ENCODE measurements around the gene FOXS1. TPM values are rescaled to one million over a fixed set of nuclear protein-coding genes. Genes with fewer than 3 reads are reported as not detected.

Gene FOXS1
- total RNA-seq, 2 experiments from 2014 or later, result not detected

DNA sequence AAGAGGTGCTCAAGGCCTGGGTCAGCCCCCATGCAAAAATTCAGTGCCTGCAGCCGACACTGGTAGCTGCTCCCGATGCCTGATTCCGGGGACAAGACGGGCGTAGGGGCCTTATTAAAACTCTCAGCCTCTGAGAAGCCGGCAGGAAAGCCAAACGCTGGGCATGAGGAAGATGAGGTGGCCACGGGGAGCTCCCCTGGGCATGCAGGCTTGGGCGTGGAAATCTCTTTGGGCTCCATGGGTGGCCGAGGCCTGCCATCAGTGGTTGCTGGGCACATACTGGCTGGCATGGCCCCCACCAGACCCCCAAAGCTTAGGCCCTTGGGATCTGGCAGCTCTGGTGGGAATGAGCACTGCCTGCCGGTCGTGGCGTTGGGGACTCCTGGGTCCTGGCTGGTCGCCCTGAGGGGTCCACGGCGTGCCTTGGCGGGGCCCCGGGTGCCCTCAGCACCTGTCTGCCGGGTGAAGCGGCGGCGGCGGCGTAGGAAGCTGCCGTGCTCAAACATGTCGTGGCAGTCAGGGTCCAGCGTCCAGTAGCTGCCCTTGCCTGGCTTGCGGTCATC, 586 bp downstream of the FOXS1 start:
- Histone ChIP-seq H3K79me2 (ENCODE audit: insufficient read depth, low read depth, low read length) (no peaks in the 10 kb centered on the region), H4K20me1 (ENCODE audit: insufficient read depth, low read length) (no peaks in the 10 kb centered on the region), H3K9me3 (ENCODE audit: low read length) (no peaks in the 10 kb centered on the region), H3K4me3 (ENCODE audit: low read depth, low read length, poor library complexity, severe bottlenecking) (no peak overlapping the region), H3K27ac (ENCODE audit: low read depth, low read length, poor library complexity, severe bottlenecking) (no peak overlapping the region), H3K9me2 (ENCODE audit: insufficient read depth, low read length) (no peaks in the 10 kb centered on the region), H2AFZ (ENCODE audit: low read length) (no peak overlapping the region), H3K36me3 (ENCODE audit: insufficient read depth, low read length) (no peaks in the 10 kb centered on the region), H3K4me2 (ENCODE audit: low read length) (no peak overlapping the region), H3K4me1 (ENCODE audit: insufficient read depth, low read length, poor library complexity, severe bottlenecking) (peaks cover 13% of the 10 kb centered on the region)
- CTCF ChIA-PET (ENCODE audit: unreplicated experiment), result no interaction called here
- no peak for TF ChIP-seq EZH2phosphoT487 (IDR thresholded peaks at IDR 0.05; ENCODE audit: borderline replicate concordance, low read depth, low read length)
- TF ChIP-seq, protein P1, sequence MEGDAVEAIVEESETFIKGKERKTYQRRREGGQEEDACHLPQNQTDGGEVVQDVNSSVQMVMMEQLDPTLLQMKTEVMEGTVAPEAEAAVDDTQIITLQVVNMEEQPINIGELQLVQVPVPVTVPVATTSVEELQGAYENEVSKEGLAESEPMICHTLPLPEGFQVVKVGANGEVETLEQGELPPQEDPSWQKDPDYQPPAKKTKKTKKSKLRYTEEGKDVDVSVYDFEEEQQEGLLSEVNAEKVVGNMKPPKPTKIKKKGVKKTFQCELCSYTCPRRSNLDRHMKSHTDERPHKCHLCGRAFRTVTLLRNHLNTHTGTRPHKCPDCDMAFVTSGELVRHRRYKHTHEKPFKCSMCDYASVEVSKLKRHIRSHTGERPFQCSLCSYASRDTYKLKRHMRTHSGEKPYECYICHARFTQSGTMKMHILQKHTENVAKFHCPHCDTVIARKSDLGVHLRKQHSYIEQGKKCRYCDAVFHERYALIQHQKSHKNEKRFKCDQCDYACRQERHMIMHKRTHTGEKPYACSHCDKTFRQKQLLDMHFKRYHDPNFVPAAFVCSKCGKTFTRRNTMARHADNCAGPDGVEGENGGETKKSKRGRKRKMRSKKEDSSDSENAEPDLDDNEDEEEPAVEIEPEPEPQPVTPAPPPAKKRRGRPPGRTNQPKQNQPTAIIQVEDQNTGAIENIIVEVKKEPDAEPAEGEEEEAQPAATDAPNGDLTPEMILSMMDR (conservative IDR thresholded peaks at IDR 0.05; ENCODE audit: low read length), result no peak
- BruUV-seq (replicated peaks), result no TSS peak
- POLR2A ChIA-PET, result no interaction called here
- DNase-seq (ENCODE audit: low spot score), result no peak
- intact Hi-C loops (cut with micrococcal nuclease; ENCODE audit: unreplicated experiment), result no loop called here

GRCh38 chr20:31843881-31844280, 1.5 kb downstream of the FOXS1 start:
- Histone ChIP-seq H3K4me1 (ENCODE audit: insufficient read depth, low read length, poor library complexity, severe bottlenecking) (peaks cover 13% of the 10 kb centered on the region), H3K9me2 (ENCODE audit: insufficient read depth, low read length) (no peaks in the 10 kb centered on the region), H3K79me2 (ENCODE audit: insufficient read depth, low read depth, low read length) (no peaks in the 10 kb centered on the region), H4K20me1 (ENCODE audit: insufficient read depth, low read length) (no peaks in the 10 kb centered on the region), H3K9me3 (ENCODE audit: low read length) (no peaks in the 10 kb centered on the region), H2AFZ (ENCODE audit: low read length) (no peak overlapping the region), H3K36me3 (ENCODE audit: insufficient read depth, low read length) (no peaks in the 10 kb centered on the region), H3K27ac (ENCODE audit: low read depth, low read length, poor library complexity, severe bottlenecking) (no peak overlapping the region), H3K4me3 (ENCODE audit: low read depth, low read length, poor library complexity, severe bottlenecking) (no peak overlapping the region), H3K4me2 (ENCODE audit: low read length) (no peak overlapping the region)
- intact Hi-C loops (cut with micrococcal nuclease; ENCODE audit: unreplicated experiment), result no loop called here
- TF ChIP-seq EZH2phosphoT487 (IDR thresholded peaks at IDR 0.05; ENCODE audit: borderline replicate concordance, low read depth, low read length), result no peak
- TF ChIP-seq, protein P1 (conservative IDR thresholded peaks at IDR 0.05; ENCODE audit: low read length), result no peak
- ChIA-PET CTCF (ENCODE audit: unreplicated experiment) (no interaction called here), POLR2A (no interaction called here)
- BruUV-seq (replicated peaks), result no TSS peak
- no peak for DNase-seq (ENCODE audit: low spot score)

GRCh38 chr20:31843288-31843687, 2.1 kb downstream of the FOXS1 start:
- Histone ChIP-seq H3K4me1 (ENCODE audit: insufficient read depth, low read length, poor library complexity, severe bottlenecking) (peaks cover 13% of the 10 kb centered on the region), H3K4me3 (ENCODE audit: low read depth, low read length, poor library complexity, severe bottlenecking) (no peak overlapping the region), H3K79me2 (ENCODE audit: insufficient read depth, low read depth, low read length) (no peaks in the 10 kb centered on the region), H2AFZ (ENCODE audit: low read length) (no peak overlapping the region), H3K36me3 (ENCODE audit: insufficient read depth, low read length) (no peaks in the 10 kb centered on the region), H3K4me2 (ENCODE audit: low read length) (no peak overlapping the region), H3K9me3 (ENCODE audit: low read length) (no peaks in the 10 kb centered on the region), H3K27ac (ENCODE audit: low read depth, low read length, poor library complexity, severe bottlenecking) (no peak overlapping the region), H3K9me2 (ENCODE audit: insufficient read depth, low read length) (no peaks in the 10 kb centered on the region), H4K20me1 (ENCODE audit: insufficient read depth, low read length) (no peaks in the 10 kb centered on the region)
- CTCF ChIA-PET (ENCODE audit: unreplicated experiment), result interaction anchor here (0.5 kb wide), 1 partner anchor 10 kb away, joined by 5 read pairs; no protein-coding TSS in a partner anchor
- intact Hi-C loops (cut with micrococcal nuclease; ENCODE audit: unreplicated experiment), result no loop called here
- POLR2A ChIA-PET, result no interaction called here
- no peak for DNase-seq (ENCODE audit: low spot score)
- TF ChIP-seq, protein P1 (conservative IDR thresholded peaks at IDR 0.05; ENCODE audit: low read length), result no peak
- no peak for TF ChIP-seq EZH2phosphoT487 (IDR thresholded peaks at IDR 0.05; ENCODE audit: borderline replicate concordance, low read depth, low read length)
- BruUV-seq (replicated peaks), result no TSS peak
